B cell (primary cell): Measurements from ENCODE around the gene EPHA7.

ENCODE experiments used
- CTCF ChIP-seq: fragments of 200-600 bp; IDR thresholded peaks from one replicate; pipeline ENCODE4 v1.8.0; 2022; ENCODE audit warnings: antibody characterized with exemption, mild to moderate bottlenecking
- EZH2 ChIP-seq: IDR thresholded peaks from 2 replicates; pipeline ENCODE4 v1.6.1; 2012; ENCODE audit warnings: borderline replicate concordance, low read depth, mild to moderate bottlenecking, moderate library complexity, low read length; ENCODE audit not compliant: insufficient read depth, poor library complexity, severe bottlenecking

- TF ChIP-seq CTCF (no peak), EZH2 (no peak)
Observed at GRCh38 chr6:93418033-93418407, 1.3 kb downstream of the EPHA7 start.
